ENCODE measurements around the gene ZPR1. TPM values are rescaled to one million over a fixed set of nuclear protein-coding genes. Genes with fewer than 3 reads are reported as not detected.

ZPR1 gene
- total RNA-seq, 2 experiments from 2014 or later, result 53.6 to 57.3 TPM

- no peak overlapping the region for H3K27ac Mint-ChIP-seq
- peaks cover 7% of the 10 kb centered on the region for H3K4me1 Mint-ChIP-seq
- H3K36me3 Mint-ChIP-seq, result peaks cover 5% of the 10 kb centered on the region
- ATAC-seq (ENCODE audit: low read depth) (no peak), DNase-seq (no peak)
- no peak overlapping the region for H3K4me3 Mint-ChIP-seq
- POLR2A ChIA-PET, result no interaction called here
- H3K27me3 Mint-ChIP-seq, result no peaks in the 10 kb centered on the region
- no peaks in the 10 kb centered on the region for H3K9me3 Mint-ChIP-seq
Observed at GRCh38 chr11:116742104-116742503, 45.7 kb downstream of the ZPR1 start.

GRCh38 chr11:116740741-116741140 lies 47.1 kb downstream of the ZPR1 start:
- Mint-ChIP-seq H3K4me3 (no peak overlapping the region), H3K27ac (no peak overlapping the region), H3K36me3 (peaks cover 4% of the 10 kb centered on the region), H3K27me3 (no peaks in the 10 kb centered on the region), H3K9me3 (no peaks in the 10 kb centered on the region), H3K4me1 (peaks cover 7% of the 10 kb centered on the region)
- DNase-seq, result no peak
- POLR2A ChIA-PET, result no interaction called here
- ATAC-seq (ENCODE audit: low read depth), result no peak

GRCh38 chr11:116738975-116739374 lies 48.8 kb downstream of the ZPR1 start:
- peaks cover 2% of the 10 kb centered on the region for H3K36me3 Mint-ChIP-seq
- DNase-seq (no peak), ATAC-seq (ENCODE audit: low read depth) (no peak)
- no peak overlapping the region for H3K4me3 Mint-ChIP-seq
- POLR2A ChIA-PET, result no interaction called here
- no peaks in the 10 kb centered on the region for H3K27me3 Mint-ChIP-seq
- no peaks in the 10 kb centered on the region for H3K9me3 Mint-ChIP-seq
- peaks cover 9% of the 10 kb centered on the region for H3K4me1 Mint-ChIP-seq
- H3K27ac Mint-ChIP-seq, result peak overlapping the region; percentile 17

GRCh38 chr11:116736763-116737162 lies 51.1 kb downstream of the ZPR1 start:
- peaks cover 15% of the 10 kb centered on the region for H3K4me1 Mint-ChIP-seq
- POLR2A ChIA-PET, result no interaction called here

GRCh38 chr11:116733969-116734508 lies 53.8 kb downstream of the ZPR1 start:
- H3K9me3 Mint-ChIP-seq, result no peaks in the 10 kb centered on the region
- no peak overlapping the region for H3K4me3 Mint-ChIP-seq

More at GRCh38 chr11:116736763-116737162, 51.1 kb downstream of the ZPR1 start:
- Mint-ChIP-seq H3K36me3 (peaks cover 2% of the 10 kb centered on the region), H3K27me3 (no peaks in the 10 kb centered on the region), H3K27ac (no peak overlapping the region), H3K9me3 (no peaks in the 10 kb centered on the region), H3K4me3 (no peak overlapping the region)
- no peak for ATAC-seq (ENCODE audit: low read depth)
- DNase-seq, result no peak

GRCh38 chr11:116733043-116733755 lies 54.6 kb downstream of the ZPR1 start:
- ATAC-seq (ENCODE audit: low read depth) (no peak), DNase-seq (no peak)
- H3K27me3 Mint-ChIP-seq, result no peaks in the 10 kb centered on the region
- H3K4me1 Mint-ChIP-seq, result peaks cover 8% of the 10 kb centered on the region
- H3K36me3 Mint-ChIP-seq, result peaks cover 2% of the 10 kb centered on the region
- H3K9me3 Mint-ChIP-seq, result no peaks in the 10 kb centered on the region
- POLR2A ChIA-PET, result no interaction called here
- H3K4me3 Mint-ChIP-seq, result no peak overlapping the region
- H3K27ac Mint-ChIP-seq, result no peak overlapping the region

More at GRCh38 chr11:116733969-116734508, 53.8 kb downstream of the ZPR1 start:
- DNase-seq, result no peak
- no peaks in the 10 kb centered on the region for H3K27me3 Mint-ChIP-seq
- ATAC-seq (ENCODE audit: low read depth), result no peak
- no peak overlapping the region for H3K27ac Mint-ChIP-seq
- POLR2A ChIA-PET, result no interaction called here
- H3K36me3 Mint-ChIP-seq, result peaks cover 2% of the 10 kb centered on the region
- H3K4me1 Mint-ChIP-seq, result peaks cover 11% of the 10 kb centered on the region

GRCh38 chr11:116732271-116733042 lies 55.4 kb downstream of the ZPR1 start:
- Mint-ChIP-seq H3K9me3 (no peaks in the 10 kb centered on the region), H3K36me3 (peaks cover 2% of the 10 kb centered on the region), H3K27ac (no peak overlapping the region), H3K27me3 (no peaks in the 10 kb centered on the region), H3K4me1 (peaks cover 8% of the 10 kb centered on the region), H3K4me3 (no peak overlapping the region)
- DNase-seq (peak; percentile 60), ATAC-seq (ENCODE audit: low read depth) (peak; percentile 81)
- POLR2A ChIA-PET, result no interaction called here

GRCh38 chr11:116731821-116732220 lies 56.0 kb downstream of the ZPR1 start:
- Mint-ChIP-seq H3K9me3 (no peaks in the 10 kb centered on the region), H3K4me1 (peaks cover 8% of the 10 kb centered on the region), H3K27me3 (no peaks in the 10 kb centered on the region), H3K36me3 (peaks cover under 1% of the 10 kb centered on the region), H3K4me3 (no peak overlapping the region), H3K27ac (no peak overlapping the region)
- ATAC-seq (ENCODE audit: low read depth), result no peak
- POLR2A ChIA-PET, result no interaction called here
- DNase-seq, result no peak

GRCh38 chr11:116731097-116731761 lies 56.6 kb downstream of the ZPR1 start:
- Mint-ChIP-seq H3K27me3 (no peaks in the 10 kb centered on the region), H3K36me3 (no peaks in the 10 kb centered on the region), H3K4me1 (peaks cover 8% of the 10 kb centered on the region), H3K4me3 (no peak overlapping the region), H3K9me3 (no peaks in the 10 kb centered on the region), H3K27ac (no peak overlapping the region)
- DNase-seq, result no peak
- ATAC-seq (ENCODE audit: low read depth), result no peak
- POLR2A ChIA-PET, result no interaction called here

GRCh38 chr11:116730601-116731000 lies 57.2 kb downstream of the ZPR1 start:
- Mint-ChIP-seq H3K4me1 (peaks cover 8% of the 10 kb centered on the region), H3K9me3 (no peaks in the 10 kb centered on the region), H3K36me3 (no peaks in the 10 kb centered on the region), H3K4me3 (no peak overlapping the region), H3K27me3 (no peaks in the 10 kb centered on the region), H3K27ac (no peak overlapping the region)
- DNase-seq, result no peak
- no peak for ATAC-seq (ENCODE audit: low read depth)
- POLR2A ChIA-PET, result no interaction called here

GRCh38 chr11:116730241-116730561 lies 57.6 kb downstream of the ZPR1 start:
- Mint-ChIP-seq H3K27ac (no peak overlapping the region), H3K9me3 (no peaks in the 10 kb centered on the region), H3K4me1 (peaks cover 8% of the 10 kb centered on the region), H3K36me3 (no peaks in the 10 kb centered on the region), H3K27me3 (no peaks in the 10 kb centered on the region), H3K4me3 (no peak overlapping the region)
- POLR2A ChIA-PET, result no interaction called here
- DNase-seq, result no peak
- no peak for ATAC-seq (ENCODE audit: low read depth)

GRCh38 chr11:116729501-116730240 lies 58.2 kb downstream of the ZPR1 start:
- Mint-ChIP-seq H3K9me3 (no peaks in the 10 kb centered on the region), H3K36me3 (no peaks in the 10 kb centered on the region), H3K27me3 (no peaks in the 10 kb centered on the region), H3K4me3 (no peak overlapping the region), H3K27ac (no peak overlapping the region), H3K4me1 (peaks cover 8% of the 10 kb centered on the region)
- no peak for ATAC-seq (ENCODE audit: low read depth)
- no peak for DNase-seq
- POLR2A ChIA-PET, result no interaction called here

GRCh38 chr11:116727990-116728389 lies 59.8 kb downstream of the ZPR1 start:
- DNase-seq, result no peak
- H3K27me3 Mint-ChIP-seq, result no peaks in the 10 kb centered on the region
- H3K27ac Mint-ChIP-seq, result no peak overlapping the region
- H3K36me3 Mint-ChIP-seq, result no peaks in the 10 kb centered on the region
- no peak for ATAC-seq (ENCODE audit: low read depth)
- H3K9me3 Mint-ChIP-seq, result no peaks in the 10 kb centered on the region
- no peak overlapping the region for H3K4me3 Mint-ChIP-seq
- POLR2A ChIA-PET, result no interaction called here
- H3K4me1 Mint-ChIP-seq, result peaks cover 3% of the 10 kb centered on the region

All from activated naive CD8-positive, alpha-beta T cell treated with anti-CD3 and anti-CD28 coated beads, Interleukin-2, amount 10 ng/mL, durations not matched to agents 7 days and 5 days (primary cell).